HPDE6-E6E7 (cell line): ENCODE results near the gene TOP1.
"Not testable (repeated sequence)": the region's sequence is repeated elsewhere in the genome, so short reads cannot be mapped to it uniquely, and the experiment has no call there.

Source experiments
- DNase-seq: peaks from one replicate; pipeline ENCODE4 v3.0.0; 2011; ENCODE audit warnings: missing footprints; ENCODE audit errors: extremely low spot score

The TOP1 gene

GRCh38 chr20:41131594-41132387, 103.2 kb downstream of the TOP1 start:
- DNase-seq: no peak

- DNase-seq: not testable (repeated sequence)
Measured at GRCh38 chr20:41132388-41132775, 103.8 kb downstream of the TOP1 start.

GRCh38 chr20:41133709-41134361, 105.2 kb downstream of the TOP1 start:
- DNase-seq: peak; percentile 99

GRCh38 chr20:41134362-41135186, 106.0 kb downstream of the TOP1 start:
- no peak for DNase-seq

- peak; percentile 69 for DNase-seq
Measured at GRCh38 chr20:41135187-41135887, 106.7 kb downstream of the TOP1 start.

DNA sequence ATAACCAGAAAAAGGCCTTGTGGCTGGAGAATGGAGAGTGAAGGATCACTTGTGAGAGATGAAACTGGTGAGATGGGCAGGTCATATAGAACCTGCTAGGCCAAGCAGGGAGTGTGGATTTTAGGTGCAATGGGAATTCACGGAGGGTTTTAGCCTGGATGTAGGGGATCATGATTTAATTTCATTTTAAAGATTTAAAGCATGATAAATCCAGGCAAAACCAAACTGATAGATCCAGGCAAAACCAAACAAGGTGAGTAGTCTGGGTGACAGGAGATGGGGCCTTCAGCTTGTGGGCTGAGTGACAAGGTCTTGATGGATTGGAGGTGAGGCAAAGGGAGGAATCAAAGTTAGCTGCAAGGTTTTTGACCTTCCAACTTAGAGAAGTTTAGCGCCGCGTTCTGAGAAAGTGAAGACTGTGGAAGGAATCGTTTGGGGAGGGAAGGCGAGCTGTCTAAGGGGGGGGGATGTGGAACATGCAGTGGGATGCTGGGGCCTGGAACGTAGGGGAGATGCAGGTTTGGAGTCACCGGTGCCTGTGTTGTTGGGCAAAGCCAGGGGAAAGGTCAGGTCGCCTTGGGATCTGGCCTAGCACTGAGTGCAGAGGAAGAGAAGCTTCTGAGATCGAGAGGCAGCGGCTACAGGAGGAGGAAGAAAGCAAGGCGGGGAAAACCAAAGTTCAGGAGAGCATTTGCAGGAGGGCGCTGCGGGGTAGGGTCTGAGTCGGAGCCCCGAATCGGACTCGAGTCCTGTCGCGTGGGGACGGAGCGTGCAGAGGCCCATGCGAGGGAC, 107.5 kb downstream of the TOP1 start:
- DNase-seq: no peak

- peak; percentile 99 for DNase-seq
Measured at GRCh38 chr20:41136680-41137613, 108.3 kb downstream of the TOP1 start, which contains the start of gene PLCG1. PLCG1 (plus strand) TSS chr20:41137543; CDS start chr20:41137642, 99 bp downstream.

DNA sequence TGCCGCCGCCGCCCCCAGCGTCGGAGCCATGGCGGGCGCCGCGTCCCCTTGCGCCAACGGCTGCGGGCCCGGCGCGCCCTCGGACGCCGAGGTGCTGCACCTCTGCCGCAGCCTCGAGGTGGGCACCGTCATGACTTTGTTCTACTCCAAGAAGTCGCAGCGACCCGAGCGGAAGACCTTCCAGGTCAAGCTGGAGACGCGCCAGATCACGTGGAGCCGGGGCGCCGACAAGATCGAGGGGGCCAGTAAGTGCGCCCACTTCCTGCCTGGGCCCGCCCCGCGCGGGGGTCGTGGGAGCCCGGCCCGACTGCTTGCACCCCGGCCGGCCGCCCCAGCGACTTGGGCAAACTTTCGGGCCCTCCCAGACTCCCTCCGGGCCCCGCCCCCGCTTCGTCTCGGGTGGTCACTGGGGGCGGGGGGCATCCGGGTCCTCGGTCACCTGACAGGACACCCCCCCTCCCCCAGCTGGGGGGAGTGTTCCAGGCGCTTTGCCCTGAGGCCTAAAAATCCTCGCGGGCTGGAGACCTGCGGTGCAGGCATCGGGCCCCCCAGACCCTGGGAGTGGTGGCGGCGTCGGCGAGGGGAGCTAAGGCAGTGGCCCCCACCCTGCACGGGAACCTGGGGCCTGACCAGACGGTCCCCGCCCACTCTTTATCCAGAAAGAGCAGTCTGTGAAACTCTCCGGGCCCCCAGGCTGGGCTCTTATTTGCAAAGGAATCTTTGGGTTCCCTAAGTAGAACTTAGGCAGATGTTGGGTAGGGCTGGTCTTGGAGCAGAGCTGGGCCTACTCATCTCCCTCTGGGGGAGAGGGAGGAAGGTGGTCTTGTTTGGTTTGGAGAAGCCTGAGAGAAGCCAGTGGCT, 109.2 kb downstream of the TOP1 start:
- DNase-seq: peak; percentile 49

DNA sequence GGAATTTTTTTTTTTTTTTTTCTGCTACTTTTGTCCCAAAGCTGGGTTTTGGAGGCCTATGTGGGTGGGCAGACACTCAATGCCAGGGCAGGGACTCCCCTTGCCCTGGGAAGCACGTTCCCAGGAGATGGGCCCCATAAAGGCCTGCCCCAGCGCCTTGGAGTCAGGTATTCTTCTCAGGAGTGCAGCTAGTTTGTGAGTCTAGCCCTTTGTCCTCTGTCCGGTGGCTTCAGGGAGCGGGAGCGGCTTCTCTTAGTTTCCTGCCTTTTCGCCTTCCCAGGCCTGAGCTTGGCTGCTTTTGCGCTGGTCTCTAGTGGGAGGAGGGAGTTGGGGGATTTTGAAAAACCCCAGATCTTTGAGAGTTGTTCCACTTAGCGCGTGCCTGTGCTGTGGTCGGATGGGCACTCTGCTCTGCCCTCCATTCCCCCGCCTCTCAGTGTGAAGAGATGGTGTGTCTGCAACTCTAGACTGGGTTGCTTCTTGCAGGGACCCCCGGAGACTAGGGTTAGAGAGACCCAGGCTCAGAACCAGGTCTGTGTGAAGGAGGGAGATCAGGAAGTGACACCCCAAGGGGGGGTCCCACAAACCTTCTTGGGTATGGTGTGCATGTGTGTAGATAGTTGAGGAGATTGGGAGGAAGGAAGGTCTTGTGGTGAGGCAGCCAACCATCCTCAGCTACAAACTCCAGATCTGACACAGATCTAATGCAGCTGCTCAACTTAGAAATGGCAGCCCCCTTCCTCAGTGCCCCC, 110.0 kb downstream of the TOP1 start:
- no peak for DNase-seq

- no peak for DNase-seq
Measured at GRCh38 chr20:41139227-41140093, 110.8 kb downstream of the TOP1 start.

DNA sequence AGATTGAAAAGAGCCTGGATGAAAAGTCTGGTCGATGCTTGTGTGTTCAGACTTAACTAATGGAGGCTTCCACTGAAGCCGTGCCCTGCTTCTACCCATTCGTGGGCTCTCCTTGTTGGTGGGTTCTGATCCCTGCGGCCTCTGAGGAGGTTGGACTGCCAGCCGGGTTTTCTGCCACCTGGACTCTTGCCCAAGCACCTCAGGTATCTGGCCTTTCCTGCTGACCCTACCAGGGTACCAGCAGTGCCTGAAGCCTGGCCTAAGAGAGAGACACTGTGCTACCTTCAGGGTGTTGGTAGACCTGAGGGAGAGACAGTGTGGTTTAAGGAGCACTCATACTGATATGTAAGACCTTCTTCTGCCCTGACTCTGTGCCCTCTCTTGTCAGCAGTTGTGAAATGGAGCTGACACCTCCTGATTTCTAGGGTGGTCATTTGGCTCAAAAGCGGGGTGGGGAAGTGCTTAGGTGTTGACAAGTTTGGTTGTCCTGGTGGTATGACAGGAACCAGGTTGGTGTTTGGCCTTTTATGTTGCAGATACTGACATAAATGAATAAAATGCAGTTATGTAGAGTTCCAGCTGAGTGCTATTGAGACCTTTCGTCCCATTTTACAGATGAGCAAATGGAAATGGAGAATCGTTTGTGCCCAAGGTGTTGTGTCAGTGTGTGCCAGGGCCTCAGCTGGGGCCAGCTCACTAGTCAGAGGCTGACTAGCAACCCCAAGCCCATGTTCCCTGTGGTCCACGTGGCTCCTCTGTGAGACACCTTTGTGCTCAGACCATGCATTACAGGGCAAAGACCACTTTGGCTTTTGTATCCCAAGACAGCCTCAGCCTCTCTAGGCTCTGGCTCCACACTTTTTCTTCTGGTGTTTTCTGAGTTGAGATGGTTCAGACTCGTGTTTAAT, 111.9 kb downstream of the TOP1 start:
- no peak for DNase-seq

GRCh38 chr20:41141153-41141815, 112.7 kb downstream of the TOP1 start:
- DNase-seq: no peak

- DNase-seq: no peak
Measured at GRCh38 chr20:41142245-41142644, 113.6 kb downstream of the TOP1 start.

GRCh38 chr20:41142919-41143318, 114.3 kb downstream of the TOP1 start:
- DNase-seq: no peak

GRCh38 chr20:41143354-41143753, 114.7 kb downstream of the TOP1 start:
- no peak for DNase-seq
